Loucy (cell line): Measurements from ENCODE around the gene IL11.
"Not testable (repeated sequence)": the region's sequence is repeated elsewhere in the genome, so short reads cannot be mapped to it uniquely, and the experiment has no call there.

Experiments used
- H2AFZ ChIP-seq: fragments of 200-600 bp; sonication (generic); 2 replicates; pipeline ENCODE4 v1.6.0; 2016; ENCODE audit warnings: antibody characterized with exemption, mild to moderate bottlenecking, low read length, moderate library complexity
- H3F3A ChIP-seq: fragments of 200-600 bp; 2 replicates; pipeline ENCODE4 v1.6.0; 2016; ENCODE audit warnings: antibody characterized with exemption, low read depth, mild to moderate bottlenecking
- H3K27me3 ChIP-seq: fragments of 200-600 bp; sonication (generic); 2 replicates; pipeline ENCODE4 v1.6.1; 2014; ENCODE audit warnings: low read length, mild to moderate bottlenecking; ENCODE audit not compliant: insufficient read depth, poor library complexity, severe bottlenecking
- H3K36me3 ChIP-seq: fragments of 200-600 bp; sonication (generic); 2 replicates; pipeline ENCODE4 v1.6.1; 2016; ENCODE audit warnings: low read length; ENCODE audit not compliant: insufficient read depth
- H3K4me1 ChIP-seq: fragments of 200-600 bp; sonication (generic); 2 replicates; pipeline ENCODE4 v1.5.1; 2014; ENCODE audit warnings: low read length, mild to moderate bottlenecking; ENCODE audit not compliant: insufficient read depth, poor library complexity, severe bottlenecking
- H3K4me2 ChIP-seq: fragments of 200-600 bp; sonication (generic); 2 replicates; pipeline ENCODE4 v1.6.0; 2014; ENCODE audit warnings: antibody characterized with exemption, low read length, low read depth, mild to moderate bottlenecking; ENCODE audit not compliant: poor library complexity, severe bottlenecking
- H3K4me3 ChIP-seq: fragments of 200-600 bp; sonication (generic); 2 replicates; pipeline ENCODE4 v1.5.1; 2014; ENCODE audit warnings: low read length, mild to moderate bottlenecking, mixed read lengths; ENCODE audit not compliant: poor library complexity, severe bottlenecking
- H3K79me2 ChIP-seq: fragments of 200-600 bp; sonication (generic); 2 replicates; pipeline ENCODE4 v1.6.1; 2014; ENCODE audit warnings: low read length; ENCODE audit not compliant: insufficient read depth
- H3K9ac ChIP-seq: fragments of 200-600 bp; sonication (generic); 2 replicates; pipeline ENCODE4 v1.6.0; 2014; ENCODE audit warnings: mild to moderate bottlenecking, low read depth, low read length, moderate library complexity; ENCODE audit not compliant: poor library complexity, severe bottlenecking
- H3K9me2 ChIP-seq: fragments of 200-600 bp; sonication (generic); replicated peaks from 2 replicates; pipeline ENCODE4 v1.6.1; 2016; ENCODE audit warnings: low read depth, low read length, mixed read lengths
- H3K9me3 ChIP-seq: fragments of 200-600 bp; sonication (generic); 2 replicates; pipeline ENCODE4 v1.6.1; 2014; ENCODE audit warnings: mild to moderate bottlenecking, antibody characterized with exemption, low read length, low read depth; ENCODE audit not compliant: insufficient read depth
- H4K20me1 ChIP-seq: fragments of 200-600 bp; sonication (generic); 2 replicates; pipeline ENCODE4 v1.6.0; 2014; ENCODE audit warnings: antibody characterized with exemption, low read length, mild to moderate bottlenecking; ENCODE audit not compliant: insufficient read depth, poor library complexity, severe bottlenecking
- EZH2phosphoT487 ChIP-seq: fragments of 200-600 bp; IDR thresholded peaks from 2 replicates; pipeline ENCODE4 v1.6.1; 2018; ENCODE audit warnings: antibody characterized with exemption, mild to moderate bottlenecking, moderate library complexity, borderline replicate concordance
- TF ChIP-seq, protein P1 (sequence below): fragments of 200-600 bp; sonication (generic); conservative IDR thresholded peaks from 2 replicates; pipeline ENCODE4 v1.5.1; 2014; ENCODE audit warnings: mild to moderate bottlenecking, antibody characterized with exemption, low read length

IL11 gene

DNA sequence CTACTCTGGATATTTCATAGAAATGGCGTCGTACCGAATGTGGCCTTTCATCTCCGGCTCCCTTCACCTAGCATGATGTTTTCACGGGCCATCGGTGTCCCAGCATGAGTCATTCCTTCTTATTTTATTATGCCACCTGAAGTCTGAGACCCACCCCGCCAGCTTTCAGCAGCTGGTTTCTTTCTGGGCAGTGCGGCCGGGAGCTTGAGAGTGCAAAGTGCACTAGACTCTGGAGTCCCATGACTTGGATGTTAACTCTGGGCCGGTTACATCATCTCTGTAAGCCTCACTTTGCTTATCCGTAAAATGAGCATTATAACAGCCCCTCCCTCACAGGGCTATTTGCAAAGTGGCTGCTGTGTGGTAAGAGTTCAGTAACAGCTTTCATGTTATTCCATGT, 36.4 kb downstream of the IL11 start:
- no peaks in the 10 kb centered on the region for H3F3A ChIP-seq
- no peaks in the 10 kb centered on the region for H3K9me2 ChIP-seq
- no peak overlapping the region for H3K9ac ChIP-seq
- no peaks in the 10 kb centered on the region for H3K79me2 ChIP-seq
- H3K9me3 ChIP-seq, result no peaks in the 10 kb centered on the region
- TF ChIP-seq, protein P1, sequence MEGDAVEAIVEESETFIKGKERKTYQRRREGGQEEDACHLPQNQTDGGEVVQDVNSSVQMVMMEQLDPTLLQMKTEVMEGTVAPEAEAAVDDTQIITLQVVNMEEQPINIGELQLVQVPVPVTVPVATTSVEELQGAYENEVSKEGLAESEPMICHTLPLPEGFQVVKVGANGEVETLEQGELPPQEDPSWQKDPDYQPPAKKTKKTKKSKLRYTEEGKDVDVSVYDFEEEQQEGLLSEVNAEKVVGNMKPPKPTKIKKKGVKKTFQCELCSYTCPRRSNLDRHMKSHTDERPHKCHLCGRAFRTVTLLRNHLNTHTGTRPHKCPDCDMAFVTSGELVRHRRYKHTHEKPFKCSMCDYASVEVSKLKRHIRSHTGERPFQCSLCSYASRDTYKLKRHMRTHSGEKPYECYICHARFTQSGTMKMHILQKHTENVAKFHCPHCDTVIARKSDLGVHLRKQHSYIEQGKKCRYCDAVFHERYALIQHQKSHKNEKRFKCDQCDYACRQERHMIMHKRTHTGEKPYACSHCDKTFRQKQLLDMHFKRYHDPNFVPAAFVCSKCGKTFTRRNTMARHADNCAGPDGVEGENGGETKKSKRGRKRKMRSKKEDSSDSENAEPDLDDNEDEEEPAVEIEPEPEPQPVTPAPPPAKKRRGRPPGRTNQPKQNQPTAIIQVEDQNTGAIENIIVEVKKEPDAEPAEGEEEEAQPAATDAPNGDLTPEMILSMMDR, result no peak
- no peak for TF ChIP-seq EZH2phosphoT487
- H3K4me3 ChIP-seq, result no peak overlapping the region
- H3K27me3 ChIP-seq, result no peaks in the 10 kb centered on the region
- H2AFZ ChIP-seq, result no peak overlapping the region
- no peak overlapping the region for H3K4me2 ChIP-seq
- no peaks in the 10 kb centered on the region for H4K20me1 ChIP-seq
- H3K4me1 ChIP-seq, result peaks cover 9% of the 10 kb centered on the region
- H3K36me3 ChIP-seq, result no peaks in the 10 kb centered on the region

- not testable (repeated sequence) for H4K20me1 ChIP-seq, H3K4me1 ChIP-seq, H3F3A ChIP-seq, H3K9me3 ChIP-seq, H3K36me3 ChIP-seq, H3K4me3 ChIP-seq, H3K79me2 ChIP-seq, H3K27me3 ChIP-seq, H3K9ac ChIP-seq, H3K9me2 ChIP-seq, H3K4me2 ChIP-seq, H2AFZ ChIP-seq
Measured at GRCh38 chr19:55329791-55330190, 40.5 kb downstream of the IL11 start.

GRCh38 chr19:55328774-55329318, 41.4 kb downstream of the IL11 start:
- not testable (repeated sequence) for H3K27me3 ChIP-seq, H3K36me3 ChIP-seq, H3K9ac ChIP-seq, H2AFZ ChIP-seq, H3K79me2 ChIP-seq, H3K4me3 ChIP-seq, H4K20me1 ChIP-seq, H3K4me2 ChIP-seq, H3K4me1 ChIP-seq, H3F3A ChIP-seq, H3K9me3 ChIP-seq, H3K9me2 ChIP-seq

DNA sequence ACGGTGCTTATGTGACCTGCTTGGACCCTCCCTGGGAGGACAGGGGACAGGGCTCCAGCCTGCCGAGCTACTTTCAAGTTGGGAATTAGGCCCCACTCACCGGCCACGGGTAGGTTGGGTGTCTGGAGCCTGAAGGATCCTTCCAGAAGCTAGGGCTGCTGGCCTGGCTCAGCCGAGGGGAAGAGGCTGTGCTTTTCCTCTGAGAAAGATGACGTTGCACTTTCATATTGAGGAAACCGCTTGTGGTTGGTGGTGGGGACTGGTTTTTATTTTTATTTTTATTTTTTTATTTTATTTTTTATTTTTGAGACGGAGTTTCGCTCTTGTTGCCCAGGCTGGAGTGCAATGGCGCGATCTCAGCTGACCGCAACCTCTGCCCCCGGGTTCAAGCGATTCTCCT, 45.1 kb downstream of the IL11 start, which contains the start of gene TMEM150B:
TMEM150B (minus strand) TSS at position 170 of the 400 bp plus-strand sequence. CDS start 4,305 bp downstream, outside the sequence.
- Histone ChIP-seq H3F3A (no peaks in the 10 kb centered on the region), H4K20me1 (no peaks in the 10 kb centered on the region), H3K9me2 (no peaks in the 10 kb centered on the region), H3K9me3 (no peaks in the 10 kb centered on the region), H2AFZ (no peak within 1 kb of the TSS), H3K4me3 (no peak within 1 kb of the TSS), H3K4me2 (no peak within 1 kb of the TSS), H3K9ac (no peak within 1 kb of the TSS), H3K4me1 (peaks cover 12% of the 10 kb centered on the region), H3K27me3 (no peaks in the 10 kb centered on the region), H3K79me2 (no peaks in the 10 kb centered on the region), H3K36me3 (no peaks in the 10 kb centered on the region)
- TF ChIP-seq, protein P1, result no peak
